Eye (tissue), 1 donor: Measurements from ENCODE around the gene HIPK2.

ENCODE experiments used
- DNase-seq: peaks from one replicate; pipeline ENCODE4 v3.0.0-alpha.2; 2015

The HIPK2 gene

GRCh38 chr7:139777948-139778841 lies at the start of gene HIPK2:
Gene HIPK2, minus strand, starts transcription at chr7:139777998. Its CDS starts 375 bp downstream, at chr7:139777623.
- peak; percentile 92 for DNase-seq

- DNase-seq: no peak
Observed at GRCh38 chr7:139827042-139827441, 49.2 kb upstream of the HIPK2 start.

GRCh38 chr7:139825666-139826290 lies 48.0 kb upstream of the HIPK2 start:
- DNase-seq: no peak

GRCh38 chr7:139823959-139824521 lies 46.2 kb upstream of the HIPK2 start:
- no peak for DNase-seq

GRCh38 chr7:139822855-139823254 lies 45.1 kb upstream of the HIPK2 start:
- no peak for DNase-seq

- no peak for DNase-seq
Observed at GRCh38 chr7:139821349-139822105, 43.7 kb upstream of the HIPK2 start.

GRCh38 chr7:139820089-139820488 lies 42.3 kb upstream of the HIPK2 start:
- DNase-seq: no peak

GRCh38 chr7:139817249-139817648 lies 39.5 kb upstream of the HIPK2 start:
- DNase-seq: no peak

GRCh38 chr7:139813689-139814088 lies 35.9 kb upstream of the HIPK2 start:
- DNase-seq: no peak

- DNase-seq: no peak
Observed at GRCh38 chr7:139813151-139813550, 35.4 kb upstream of the HIPK2 start.

GRCh38 chr7:139811066-139811465 lies 33.3 kb upstream of the HIPK2 start:
- DNase-seq: no peak

- no peak for DNase-seq
Observed at GRCh38 chr7:139808846-139809442, 31.1 kb upstream of the HIPK2 start.

- DNase-seq: no peak
Observed at GRCh38 chr7:139808427-139808826, 30.6 kb upstream of the HIPK2 start.

- peak; percentile 22 for DNase-seq
Observed at GRCh38 chr7:139807009-139807408, 29.2 kb upstream of the HIPK2 start.

- DNase-seq: no peak
Observed at GRCh38 chr7:139804571-139804970, 26.8 kb upstream of the HIPK2 start.

GRCh38 chr7:139799586-139799985 lies 21.8 kb upstream of the HIPK2 start:
- no peak for DNase-seq

GRCh38 chr7:139798892-139799291 lies 21.1 kb upstream of the HIPK2 start:
- no peak for DNase-seq

GRCh38 chr7:139798221-139798620 lies 20.4 kb upstream of the HIPK2 start:
- DNase-seq: no peak

- no peak for DNase-seq
Observed at GRCh38 chr7:139797607-139798006, 19.8 kb upstream of the HIPK2 start.

GRCh38 chr7:139791316-139791715 lies 13.5 kb upstream of the HIPK2 start:
- no peak for DNase-seq

GRCh38 chr7:139784648-139785047 lies 6.8 kb upstream of the HIPK2 start:
- no peak for DNase-seq

GRCh38 chr7:139783647-139784385 lies 6.0 kb upstream of the HIPK2 start:
- no peak for DNase-seq
